OCI-LY1 (cell line): ENCODE results near the gene ST7L.

Experiments used
- H2AFZ ChIP-seq: fragments of 200-600 bp; sonication (generic), shearing (Covaris generic); 2 replicates; pipeline ENCODE4 v1.6.0; 2014; ENCODE audit warnings: antibody characterized with exemption, mild to moderate bottlenecking, low read length
- H3F3A ChIP-seq: fragments of 200-600 bp; sonication (generic), shearing (Covaris generic); 2 replicates; pipeline ENCODE4 v1.6.0; 2014; ENCODE audit warnings: mild to moderate bottlenecking, antibody characterized with exemption, low read length, moderate library complexity; ENCODE audit not compliant: insufficient read depth
- H3K27ac ChIP-seq: fragments of 200-600 bp; sonication (generic); 2 replicates; pipeline ENCODE4 v1.5.1; 2014; ENCODE audit warnings: low read length, mixed run types, mild to moderate bottlenecking, low read depth; ENCODE audit not compliant: poor library complexity, severe bottlenecking
- H3K27me3 ChIP-seq: fragments of 200-600 bp; sonication (generic); 2 replicates; pipeline ENCODE4 v1.6.0; 2014; ENCODE audit warnings: antibody characterized with exemption, mild to moderate bottlenecking, low read length, moderate library complexity; ENCODE audit not compliant: insufficient read depth
- H3K36me3 ChIP-seq: fragments of 200-600 bp; sonication (generic); 2 replicates; pipeline ENCODE4 v1.6.1; 2014; ENCODE audit warnings: mild to moderate bottlenecking, antibody characterized with exemption, low read length, moderate library complexity, mixed read lengths; ENCODE audit not compliant: insufficient read depth
- H3K4me1 ChIP-seq: fragments of 200-600 bp; sonication (generic); 2 replicates; pipeline ENCODE4 v1.5.1; 2014; ENCODE audit warnings: mild to moderate bottlenecking, low read length, moderate library complexity; ENCODE audit not compliant: insufficient read depth, severe bottlenecking
- H3K4me2 ChIP-seq: fragments of 200-600 bp; sonication (generic), shearing (Covaris generic); 2 replicates; pipeline ENCODE4 v1.6.1; 2014; ENCODE audit warnings: low read length
- H3K4me3 ChIP-seq: fragments of 200-600 bp; sonication (generic); 2 replicates; pipeline ENCODE4 v1.5.1; 2014; ENCODE audit warnings: low read length, low read depth, mild to moderate bottlenecking, mixed read lengths; ENCODE audit not compliant: poor library complexity, severe bottlenecking
- H3K79me2 ChIP-seq: fragments of 200-600 bp; shearing (Covaris generic); 2 replicates; pipeline ENCODE4 v1.6.1; 2016; ENCODE audit warnings: mixed run types, low read length, mixed read lengths; ENCODE audit not compliant: insufficient read depth
- H3K9ac ChIP-seq: fragments of 200-600 bp; sonication (generic), shearing (Covaris generic); 2 replicates; pipeline ENCODE4 v1.6.1; 2014; ENCODE audit warnings: mild to moderate bottlenecking, low read length, mixed read lengths
- H3K9me2 ChIP-seq: fragments of 200-600 bp; sonication (generic), shearing (Covaris generic); 2 replicates; pipeline ENCODE4 v1.6.1; 2014; ENCODE audit warnings: low read depth, mild to moderate bottlenecking, low read length, mixed read lengths
- H3K9me3 ChIP-seq: fragments of 200-600 bp; shearing (Covaris generic); 2 replicates; pipeline ENCODE4 v1.6.1; 2014; ENCODE audit warnings: low read length, mixed read lengths
- H4K20me1 ChIP-seq: fragments of 200-600 bp; sonication (generic), shearing (Covaris generic); 2 replicates; pipeline ENCODE4 v1.6.0; 2016; ENCODE audit warnings: mild to moderate bottlenecking, low read length; ENCODE audit not compliant: insufficient read depth
- CTCF ChIP-seq: fragments of 200-600 bp; sonication (generic), shearing (Covaris generic); IDR thresholded peaks from 2 replicates; pipeline ENCODE4 v1.5.1; 2017; ENCODE audit warnings: mild to moderate bottlenecking, antibody characterized with exemption, low read length, moderate library complexity, mixed read lengths
- EZH2 ChIP-seq: fragments of 200-600 bp; sonication (generic), shearing (Covaris generic); IDR thresholded peaks from 2 replicates; pipeline ENCODE4 v1.8.0; 2017; ENCODE audit warnings: borderline replicate concordance, mixed run types, mild to moderate bottlenecking, antibody characterized with exemption, low read length, moderate library complexity, mixed read lengths

ST7L gene

GRCh38 chr1:112514901-112515300 is 104.0 kb downstream of the ST7L start:
- Histone ChIP-seq H4K20me1 (no peaks in the 10 kb centered on the region), H3F3A (no peaks in the 10 kb centered on the region), H3K79me2 (no peaks in the 10 kb centered on the region), H3K36me3 (no peaks in the 10 kb centered on the region), H3K4me3 (no peak overlapping the region), H3K9ac (no peak overlapping the region), H3K4me1 (no peaks in the 10 kb centered on the region), H3K27me3 (no peaks in the 10 kb centered on the region), H3K27ac (no peak overlapping the region), H2AFZ (no peak overlapping the region), H3K4me2 (no peak overlapping the region), H3K9me3 (no peaks in the 10 kb centered on the region), H3K9me2 (no peaks in the 10 kb centered on the region)
- no peak for TF ChIP-seq CTCF
- TF ChIP-seq EZH2, result no peak

- Histone ChIP-seq H3K79me2 (no peaks in the 10 kb centered on the region), H3K27me3 (no peaks in the 10 kb centered on the region), H4K20me1 (no peaks in the 10 kb centered on the region), H3K4me1 (peaks cover 4% of the 10 kb centered on the region), H3K36me3 (no peaks in the 10 kb centered on the region), H3K9me2 (no peaks in the 10 kb centered on the region), H3F3A (no peaks in the 10 kb centered on the region), H3K27ac (no peak overlapping the region), H2AFZ (no peak overlapping the region), H3K4me2 (no peak overlapping the region), H3K9ac (no peak overlapping the region), H3K9me3 (no peaks in the 10 kb centered on the region), H3K4me3 (no peak overlapping the region)
- TF ChIP-seq CTCF, result no peak
- no peak for TF ChIP-seq EZH2
Observed at GRCh38 chr1:112513112-112513870, 105.7 kb downstream of the ST7L start.

GRCh38 chr1:112511897-112512296 is 107.0 kb downstream of the ST7L start:
- TF ChIP-seq CTCF (no peak), EZH2 (no peak)
- H3K27ac ChIP-seq, result no peak overlapping the region
- peaks cover 12% of the 10 kb centered on the region for H3K4me1 ChIP-seq
- no peak overlapping the region for H2AFZ ChIP-seq
- H3K4me2 ChIP-seq, result no peak overlapping the region
- 0 out of 2 replicates have a peak, but pooled peaks cover 4% of the 10 kb centered on the region for H3K27me3 ChIP-seq
- no peaks in the 10 kb centered on the region for H3F3A ChIP-seq
- no peak overlapping the region for H3K4me3 ChIP-seq
- no peaks in the 10 kb centered on the region for H3K36me3 ChIP-seq
- no peaks in the 10 kb centered on the region for H3K9me2 ChIP-seq
- no peaks in the 10 kb centered on the region for H3K79me2 ChIP-seq
- H4K20me1 ChIP-seq, result no peaks in the 10 kb centered on the region
- no peak overlapping the region for H3K9ac ChIP-seq
- no peaks in the 10 kb centered on the region for H3K9me3 ChIP-seq
